NCI-H345 treated with DMSO at 0.1 percent for 48 hours (cell line): ENCODE measurements around the gene MNT.

ENCODE experiments used
- DNase-seq: peaks from one replicate; lab custom pipeline; 2025; ENCODE audit not compliant: unreplicated experiment; lab: John Stamatoyannopoulos, UW

Gene MNT

GRCh38 chr17:2396568-2397246 lies 4.2 kb downstream of the MNT start:
- no peak for DNase-seq

- no peak for DNase-seq
These were observed 4.7 kb downstream of the MNT start for GRCh38 chr17:2396192-2396567.

- no peak for DNase-seq
These were observed 5.3 kb downstream of the MNT start for GRCh38 chr17:2395258-2396181.

- no peak for DNase-seq
These were observed 6.1 kb downstream of the MNT start for GRCh38 chr17:2394775-2395201.

- DNase-seq = no peak
These were observed 6.7 kb downstream of the MNT start for GRCh38 chr17:2393954-2394749.

GRCh38 chr17:2393174-2393953 lies 7.5 kb downstream of the MNT start:
- DNase-seq = peak; percentile 39

GRCh38 chr17:2392252-2393173 lies 8.3 kb downstream of the MNT start:
- DNase-seq = peak; percentile 45

GRCh38 chr17:2391597-2392251 lies 9.1 kb downstream of the MNT start:
- DNase-seq = no peak

GRCh38 chr17:2390199-2390836 lies 10.5 kb downstream of the MNT start:
- DNase-seq = no peak

GRCh38 chr17:2388683-2389055 lies 12.2 kb downstream of the MNT start:
- DNase-seq = no peak

- DNase-seq = no peak
These were observed 12.7 kb downstream of the MNT start for GRCh38 chr17:2388020-2388682.

GRCh38 chr17:2387086-2388019 lies 13.5 kb downstream of the MNT start:
- DNase-seq = no peak

GRCh38 chr17:2386400-2387085 lies 14.3 kb downstream of the MNT start:
- DNase-seq = no peak

GRCh38 chr17:2385240-2386210 lies 15.3 kb downstream of the MNT start:
- DNase-seq = no peak

- DNase-seq = no peak
These were observed 16.3 kb downstream of the MNT start for GRCh38 chr17:2384439-2385127.
